GM06990 (cell line): Measurements from ENCODE around the gene STK39.
"Not testable (repeated sequence)": the region's sequence is repeated elsewhere in the genome, so short reads cannot be mapped to it uniquely, and the experiment has no call there.

Experiments used
- DNase-seq: peaks from one replicate; pipeline ENCODE4 v3.0.0-alpha.2; 2011; ENCODE audit not compliant: insufficient read length; ENCODE audit errors: extremely low read depth
- H3K27me3 ChIP-seq: replicated peaks from 2 replicates; pipeline ENCODE4 v1.6.0; 2011; ENCODE audit warnings: low read length; ENCODE audit not compliant: control insufficient read depth, insufficient read depth
- H3K36me3 ChIP-seq: 2 replicates; pipeline ENCODE4 v1.5.1; 2011; ENCODE audit warnings: low read length; ENCODE audit not compliant: control insufficient read depth, insufficient read depth
- H3K4me3 ChIP-seq: replicated peaks from 2 replicates; pipeline ENCODE4 v1.5.1; 2011; ENCODE audit warnings: low read depth, mild to moderate bottlenecking, control low read depth, low read length
- CTCF ChIP-seq: IDR thresholded peaks from 2 replicates; pipeline ENCODE4 v1.5.1; 2011; ENCODE audit warnings: low read length, control low read depth, mild to moderate bottlenecking, inconsistent platforms; ENCODE audit not compliant: insufficient read depth, poor library complexity, severe bottlenecking

STK39 gene

GRCh38 chr2:168135121-168135520 is 112.3 kb downstream of the STK39 start:
- TF ChIP-seq CTCF, result no peak
- no peaks in the 10 kb centered on the region for H3K27me3 ChIP-seq
- no peaks in the 10 kb centered on the region for H3K36me3 ChIP-seq
- no peak overlapping the region for H3K4me3 ChIP-seq
- no peak for DNase-seq

GRCh38 chr2:168134485-168134884 is 112.9 kb downstream of the STK39 start:
- no peak for DNase-seq
- TF ChIP-seq CTCF, result no peak
- Histone ChIP-seq H3K4me3 (no peak overlapping the region), H3K36me3 (no peaks in the 10 kb centered on the region), H3K27me3 (no peaks in the 10 kb centered on the region)

- Histone ChIP-seq H3K27me3 (no peaks in the 10 kb centered on the region; the same call in 1 of the 2 replicates), H3K4me3 (no peak overlapping the region), H3K36me3 (no peaks in the 10 kb centered on the region)
- DNase-seq, result no peak
- no peak for TF ChIP-seq CTCF
Observed at GRCh38 chr2:168132389-168132788, 115.0 kb downstream of the STK39 start.

- DNase-seq, result no peak
- Histone ChIP-seq H3K27me3 (no peaks in the 10 kb centered on the region; the same call in none of the 2 replicates), H3K4me3 (no peak overlapping the region), H3K36me3 (no peaks in the 10 kb centered on the region)
- TF ChIP-seq CTCF, result no peak
Observed at GRCh38 chr2:168130346-168130745, 117.0 kb downstream of the STK39 start.

- Histone ChIP-seq H3K4me3 (no peak overlapping the region), H3K36me3 (no peaks in the 10 kb centered on the region), H3K27me3 (no peaks in the 10 kb centered on the region; the same call in none of the 2 replicates)
- DNase-seq, result no peak
- TF ChIP-seq CTCF, result no peak
Observed at GRCh38 chr2:168127371-168127770, 120.0 kb downstream of the STK39 start.

GRCh38 chr2:168122210-168122609 is 125.2 kb downstream of the STK39 start:
- H3K4me3 ChIP-seq, H3K36me3 ChIP-seq, H3K27me3 ChIP-seq, DNase-seq: not testable (repeated sequence)
